Pericardium fibroblast (primary cell): ENCODE results near the gene SGPP2. TPM values are rescaled to one million over a fixed set of nuclear protein-coding genes. Genes with fewer than 3 reads are reported as not detected.

ENCODE experiments used
- total RNA-seq: library from RNA; depleted of rRNA; stranded (reverse); fragments of >200 nt; gene quantifications from 2 replicates; pipeline ENCODE4 v1.2.3, GENCODE V29; 2015

SGPP2 gene
- total RNA-seq = not detected in 2 replicates

GRCh38 chr2:222424276-222424728 is at the start of gene SGPP2:
TSS of gene SGPP2 (plus strand) at chr2:222424543. CDS start at chr2:222424603, 60 bp downstream.

Other genes with a start within 250 kb of the SGPP2 start
- gene PAX3, start 125.5 kb upstream of the SGPP2 start, total RNA-seq = not detected in 2 replicates
- gene FARSB, start 231.5 kb downstream of the SGPP2 start, total RNA-seq = 9.3 and 13.5 TPM in 2 replicates
- not detected in 2 replicates for gene MOGAT1, start 247.1 kb downstream of the SGPP2 start, total RNA-seq